OCI-LY7 (cell line): ENCODE data around the gene CD300A. TPM values are rescaled to one million over a fixed set of nuclear protein-coding genes. Genes with fewer than 3 reads are reported as not detected.

Experiments used
- BruUV-seq: library from RNA; stranded (reverse); fragments of 400-500 nt; replicated peaks from 2 replicates; lab custom pipeline; 2021; lab: Mats Ljungman, UMichigan
- CTCF ChIA-PET: fragments of 300-600 bp; sonication (Branson Sonifier 250); formaldehyde crosslinking; loops from one replicate; lab custom pipeline; 2022; ENCODE audit warnings: antibody characterized with exemption; ENCODE audit not compliant: unreplicated experiment; lab: Charles Lee
- POLR2A ChIA-PET: fragments of 300-600 bp; sonication (Branson Sonifier 250); formaldehyde crosslinking; loops from one replicate; lab custom pipeline; 2022; ENCODE audit warnings: antibody characterized with exemption; lab: Charles Lee
- DNase-seq: peaks from one replicate; pipeline ENCODE4 v3.0.0-alpha.2; 2015; ENCODE audit warnings: low spot score
- H2AFZ ChIP-seq: fragments of 200-600 bp; sonication (generic), shearing (Covaris generic); 2 replicates; pipeline ENCODE4 v1.6.1; 2014; ENCODE audit warnings: mild to moderate bottlenecking, antibody characterized with exemption, low read length, moderate library complexity
- H3K27ac ChIP-seq: fragments of 200-600 bp; sonication (generic); 2 replicates; pipeline ENCODE4 v1.5.1; 2014; ENCODE audit warnings: mixed run types, low read depth, mild to moderate bottlenecking, moderate library complexity, low read length, inconsistent platforms; ENCODE audit not compliant: poor library complexity, severe bottlenecking
- H3K36me3 ChIP-seq: fragments of 200-600 bp; sonication (generic); 2 replicates; pipeline ENCODE4 v1.6.1; 2014; ENCODE audit warnings: mild to moderate bottlenecking, antibody characterized with exemption, low read length, moderate library complexity, mixed read lengths; ENCODE audit not compliant: insufficient read depth
- H3K4me1 ChIP-seq: fragments of 200-600 bp; sonication (generic); 2 replicates; pipeline ENCODE4 v1.5.1; 2014; ENCODE audit warnings: mild to moderate bottlenecking, low read length; ENCODE audit not compliant: insufficient read depth, poor library complexity, severe bottlenecking
- H3K4me2 ChIP-seq: fragments of 200-600 bp; sonication (generic); 2 replicates; pipeline ENCODE4 v1.6.1; 2014; ENCODE audit warnings: mild to moderate bottlenecking, low read length
- H3K4me3 ChIP-seq: fragments of 200-600 bp; sonication (generic); 2 replicates; pipeline ENCODE4 v1.5.1; 2014; ENCODE audit warnings: mild to moderate bottlenecking, low read depth, low read length; ENCODE audit not compliant: poor library complexity, severe bottlenecking
- H3K79me2 ChIP-seq: fragments of 200-600 bp; sonication (generic); 2 replicates; pipeline ENCODE4 v1.6.1; 2016; ENCODE audit warnings: low read depth, mild to moderate bottlenecking, low read length, moderate library complexity, mixed read lengths; ENCODE audit not compliant: insufficient read depth
- H3K9me2 ChIP-seq: fragments of 200-600 bp; sonication (generic); 2 replicates; pipeline ENCODE4 v1.6.1; 2016; ENCODE audit warnings: mild to moderate bottlenecking, low read length, mixed read lengths; ENCODE audit not compliant: insufficient read depth
- H3K9me3 ChIP-seq: fragments of 200-600 bp; sonication (generic); 2 replicates; pipeline ENCODE4 v1.6.1; 2014; ENCODE audit warnings: mild to moderate bottlenecking, mixed run types, low read length, mixed read lengths
- H4K20me1 ChIP-seq: fragments of 200-600 bp; sonication (generic); 2 replicates; pipeline ENCODE4 v1.6.1; 2014; ENCODE audit warnings: mild to moderate bottlenecking, antibody characterized with exemption, low read length, moderate library complexity, mixed read lengths; ENCODE audit not compliant: insufficient read depth
- CTCF ChIP-seq: fragments of 200-600 bp; sonication (generic); conservative IDR thresholded peaks from 2 replicates; pipeline ENCODE4 v1.5.1; 2014; ENCODE audit warnings: mild to moderate bottlenecking, antibody characterized with exemption, low read length, moderate library complexity, mixed read lengths
- EZH2phosphoT487 ChIP-seq: fragments of 200-600 bp; sonication (generic); IDR thresholded peaks from 2 replicates; pipeline ENCODE4 v1.6.1; 2018; ENCODE audit warnings: low read depth, borderline replicate concordance, mild to moderate bottlenecking, mixed run types, antibody characterized with exemption, low read length, moderate library complexity, mixed read lengths
- intact Hi-C: fragments of 100-400 bp; cut with micrococcal nuclease; formaldehyde crosslinking; loops from one replicate; pipeline ENCODE4 v1.10.0; 2022; ENCODE audit not compliant: unreplicated experiment
- total RNA-seq, 2 experiments: library from RNA; depleted of rRNA in 1 of 2; stranded (reverse); fragments of >200 nt in 1 of 2; shearing (Covaris generic) in 1 of 2; gene quantifications; 2 replicates each; pipeline ENCODE4 v1.2.3, GENCODE V29; 2014 to 2022

Gene CD300A
- total RNA-seq, 2 experiments from 2014 or later = 3.5 to 6.7 TPM

- no TSS peak for BruUV-seq
Measured at GRCh38 chr17:74478420-74479100, 12.1 kb downstream of the CD300A start.

GRCh38 chr17:74480290-74480689 lies 13.9 kb downstream of the CD300A start:
- ChIA-PET POLR2A (no interaction called here), CTCF (interaction anchor here (0.6 kb wide), 1 partner anchor 77 kb away, joined by 9 read pairs; no protein-coding TSS in a partner anchor)
- H3K9me3 ChIP-seq = peaks cover 10% of the 10 kb centered on the region
- DNase-seq = no peak
- H3K27ac ChIP-seq = no peak overlapping the region
- H4K20me1 ChIP-seq = no peaks in the 10 kb centered on the region
- no peak overlapping the region for H3K4me2 ChIP-seq
- no TSS peak for BruUV-seq
- H3K4me3 ChIP-seq = no peak overlapping the region
- no peak overlapping the region for H2AFZ ChIP-seq
- peaks cover 19% of the 10 kb centered on the region for H3K4me1 ChIP-seq
- H3K9me2 ChIP-seq = no peaks in the 10 kb centered on the region
- intact Hi-C loops = no loop called here
- TF ChIP-seq CTCF = no peak
- peaks cover 14% of the 10 kb centered on the region for H3K36me3 ChIP-seq
- H3K79me2 ChIP-seq = no peaks in the 10 kb centered on the region

More at GRCh38 chr17:74478420-74479100, 12.1 kb downstream of the CD300A start:
- Histone ChIP-seq H3K79me2 (no peaks in the 10 kb centered on the region), H3K4me3 (no peak overlapping the region), H3K4me2 (peak overlapping the region; percentile 38), H2AFZ (peak overlapping the region; percentile 1; the same call in 1 of the 2 replicates), H3K27ac (no peak overlapping the region), H3K4me1 (peaks cover 34% of the 10 kb centered on the region), H3K9me2 (no peaks in the 10 kb centered on the region), H3K36me3 (peaks cover 22% of the 10 kb centered on the region), H4K20me1 (no peaks in the 10 kb centered on the region), H3K9me3 (peaks cover 17% of the 10 kb centered on the region)
- intact Hi-C loops = no loop called here
- peak; percentile 40 for DNase-seq
- POLR2A ChIA-PET = interaction anchor here (0.8 to 1.2 kb wide), 3 partner anchors 12 to 99 kb away, joined by 3 to 4 read pairs (median 3); partner anchors contain the start of gene CD300A
- TF ChIP-seq CTCF (no peak), EZH2phosphoT487 (no peak)
- CTCF ChIA-PET = no interaction called here

- intact Hi-C loops = no loop called here
- Histone ChIP-seq H3K36me3 (peaks cover under 1% of the 10 kb centered on the region; the same call in 1 of the 2 replicates), H3K27ac (no peak overlapping the region), H2AFZ (no peak overlapping the region), H3K4me3 (no peak overlapping the region), H3K4me2 (no peak overlapping the region), H3K9me3 (no peaks in the 10 kb centered on the region), H3K9me2 (no peaks in the 10 kb centered on the region), H3K4me1 (peaks cover 19% of the 10 kb centered on the region), H3K79me2 (no peaks in the 10 kb centered on the region), H4K20me1 (no peaks in the 10 kb centered on the region)
- CTCF ChIA-PET = no interaction called here
- no peak for DNase-seq
- TF ChIP-seq CTCF (no peak), EZH2phosphoT487 (no peak)
- no TSS peak for BruUV-seq
- POLR2A ChIA-PET = no interaction called here
Measured at GRCh38 chr17:74481621-74482020, 15.2 kb downstream of the CD300A start.
